GM19372 (cell line): ENCODE results near the gene CCT4.
"Not testable (repeated sequence)": the region's sequence is repeated elsewhere in the genome, so short reads cannot be mapped to it uniquely, and the experiment has no call there.

ENCODE experiments used
- ATAC-seq: cut with Tn5 transposase; IDR thresholded peaks from one replicate; pipeline ENCODE4 v1.9.1; 2021; ENCODE audit warnings: mild to moderate bottlenecking, low read depth, moderate library complexity; ENCODE audit not compliant: unreplicated experiment

Gene CCT4

GRCh38 chr2:61882850-61883249 is 5.6 kb downstream of the CCT4 start:
- ATAC-seq, result no peak

- ATAC-seq, result not testable (repeated sequence)
These were observed 9.1 kb downstream of the CCT4 start for GRCh38 chr2:61879351-61879750.

GRCh38 chr2:61878761-61879160 is 9.7 kb downstream of the CCT4 start:
- no peak for ATAC-seq

- no peak for ATAC-seq
These were observed 10.7 kb downstream of the CCT4 start for GRCh38 chr2:61877571-61878245.

GRCh38 chr2:61876400-61876799 is 12.1 kb downstream of the CCT4 start:
- no peak for ATAC-seq

- ATAC-seq, result not testable (repeated sequence)
These were observed 21.9 kb downstream of the CCT4 start for GRCh38 chr2:61866482-61867089.

GRCh38 chr2:61862085-61862484 is 26.4 kb downstream of the CCT4 start:
- ATAC-seq, result no peak

GRCh38 chr2:61857224-61857623 is 31.2 kb downstream of the CCT4 start:
- no peak for ATAC-seq

GRCh38 chr2:61855318-61855613 is 33.2 kb downstream of the CCT4 start:
- ATAC-seq, result no peak

GRCh38 chr2:61854564-61855317 is 33.7 kb downstream of the CCT4 start:
- ATAC-seq, result peak; percentile 85

GRCh38 chr2:61853847-61854563 is 34.5 kb downstream of the CCT4 start, which contains the start of gene FAM161A:
Gene FAM161A, minus strand, starts transcription at chr2:61854060. Its CDS starts 19 bp downstream, at chr2:61854041.
- peak; percentile 61 for ATAC-seq

- peak; percentile 52 for ATAC-seq
These were observed 35.2 kb downstream of the CCT4 start for GRCh38 chr2:61853086-61853846.

GRCh38 chr2:61851270-61851669 is 37.2 kb downstream of the CCT4 start:
- not testable (repeated sequence) for ATAC-seq

- ATAC-seq, result no peak
These were observed 43.1 kb downstream of the CCT4 start for GRCh38 chr2:61845320-61845719.

- ATAC-seq, result no peak
These were observed 47.2 kb downstream of the CCT4 start for GRCh38 chr2:61841286-61841685.

- no peak for ATAC-seq
These were observed 53.6 kb downstream of the CCT4 start for GRCh38 chr2:61834893-61835292.

GRCh38 chr2:61833971-61834370 is 54.5 kb downstream of the CCT4 start:
- ATAC-seq, result no peak

- ATAC-seq, result no peak
These were observed 56.1 kb downstream of the CCT4 start for GRCh38 chr2:61832183-61832841.

GRCh38 chr2:61822255-61822654 is 66.2 kb downstream of the CCT4 start:
- ATAC-seq, result no peak
